Neuron (in vitro differentiated cells): Measurements from ENCODE around the gene CALCOCO1.

ENCODE experiments used
- H2AFZ ChIP-seq: one replicate; pipeline ENCODE4 v1.6.1; 2013; ENCODE audit warnings: low read depth, mild to moderate bottlenecking, inconsistent platforms, low read length, moderate library complexity
- H3K27me3 ChIP-seq: one replicate; pipeline ENCODE4 v1.6.1; 2013; ENCODE audit warnings: low read length; ENCODE audit not compliant: insufficient read depth
- H3K36me3 ChIP-seq: one replicate; pipeline ENCODE4 v1.6.1; 2013; ENCODE audit warnings: low read length; ENCODE audit not compliant: insufficient read depth
- H3K4me1 ChIP-seq: one replicate; pipeline ENCODE4 v1.6.1; 2013; ENCODE audit warnings: low read length; ENCODE audit not compliant: insufficient read depth
- H3K4me3 ChIP-seq: 2 replicates; pipeline ENCODE4 v1.5.1; 2013; ENCODE audit warnings: mild to moderate bottlenecking, low read length, moderate library complexity
- H3K9me3 ChIP-seq: one replicate; pipeline ENCODE4 v1.6.1; 2013; ENCODE audit warnings: low read length

CALCOCO1 gene

DNA sequence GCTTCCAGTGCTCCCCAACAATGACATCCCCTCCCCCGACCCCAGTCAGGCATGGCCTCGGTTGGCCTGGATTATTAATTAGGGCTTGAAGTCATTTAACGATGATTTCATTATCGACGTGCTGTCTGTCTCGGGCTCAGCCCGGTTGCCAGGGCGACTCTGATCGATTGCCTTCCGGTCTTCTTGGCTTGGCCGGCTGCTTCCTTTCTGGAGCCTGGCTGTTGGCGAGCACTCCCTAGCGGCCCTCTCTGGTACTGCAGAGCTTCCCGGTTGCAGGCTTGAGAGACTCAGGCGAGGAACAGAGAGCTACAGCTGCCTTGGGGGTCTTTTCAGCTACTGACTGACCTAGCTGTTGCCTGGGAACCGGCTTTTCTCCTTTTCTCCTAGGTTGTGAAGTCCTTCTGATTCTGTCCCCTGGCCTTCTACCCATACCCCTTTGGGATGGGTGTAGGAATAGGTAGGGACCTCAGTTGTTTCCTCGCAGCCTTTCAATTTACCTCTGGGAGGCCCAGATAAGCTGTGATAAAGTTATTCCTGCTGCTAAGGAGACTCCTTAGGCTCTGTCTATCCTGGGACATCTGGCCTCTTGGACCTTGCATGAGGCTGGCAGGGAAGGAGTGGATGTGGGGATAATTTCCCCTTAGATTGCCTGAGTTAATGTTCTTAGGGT lies 30.0 kb upstream of the CALCOCO1 start:
- Histone ChIP-seq H3K9me3 (peaks cover 5% of the 10 kb centered on the region), H3K4me3 (peak overlapping the region; percentile 18), H2AFZ (no peak overlapping the region), H3K36me3 (no peaks in the 10 kb centered on the region), H3K27me3 (peaks cover 65% of the 10 kb centered on the region), H3K4me1 (peaks cover 4% of the 10 kb centered on the region)

DNA sequence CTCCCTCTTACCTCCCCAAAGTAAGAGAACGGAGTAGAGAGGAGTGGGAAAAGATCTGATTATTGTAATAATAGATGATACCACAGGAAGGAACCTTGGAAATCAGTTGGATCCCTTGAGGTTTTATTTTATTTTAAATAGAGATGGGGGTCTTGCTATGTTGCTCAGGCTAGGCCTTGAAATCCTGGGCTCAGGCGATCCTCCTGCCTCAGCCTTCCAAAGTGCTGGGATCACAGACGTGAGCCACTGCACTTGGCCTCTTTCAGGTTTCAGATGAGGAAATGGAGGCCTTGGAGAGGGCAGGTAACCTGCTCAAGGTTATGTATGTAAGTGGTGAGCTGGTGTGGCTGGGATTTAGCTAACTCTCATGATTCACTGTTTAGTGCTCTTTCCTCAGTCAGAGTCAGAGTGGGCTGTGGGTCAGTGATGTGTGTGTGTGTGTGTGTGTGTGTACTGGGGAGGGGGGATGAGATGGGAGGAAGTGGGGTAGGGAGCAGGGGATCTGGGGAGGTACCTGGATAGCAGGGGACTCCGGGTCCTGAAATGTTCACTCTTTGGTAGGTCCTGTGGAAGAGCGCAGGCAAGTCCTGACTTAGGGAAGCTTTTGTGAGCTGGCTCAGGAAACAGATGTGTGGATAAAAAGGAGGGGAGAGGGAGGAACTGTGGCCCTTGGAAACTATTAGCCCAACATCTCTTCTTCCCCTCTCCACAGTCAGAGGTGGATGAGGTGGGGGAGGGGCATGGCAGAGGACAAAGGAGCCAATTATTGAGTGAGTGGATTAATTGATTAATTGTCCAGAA lies 29.2 kb upstream of the CALCOCO1 start:
- Histone ChIP-seq H3K4me3 (peak overlapping the region; percentile 18), H3K4me1 (peaks cover 7% of the 10 kb centered on the region), H2AFZ (no peak overlapping the region), H3K36me3 (no peaks in the 10 kb centered on the region), H3K27me3 (peaks cover 68% of the 10 kb centered on the region), H3K9me3 (peaks cover 5% of the 10 kb centered on the region)

DNA sequence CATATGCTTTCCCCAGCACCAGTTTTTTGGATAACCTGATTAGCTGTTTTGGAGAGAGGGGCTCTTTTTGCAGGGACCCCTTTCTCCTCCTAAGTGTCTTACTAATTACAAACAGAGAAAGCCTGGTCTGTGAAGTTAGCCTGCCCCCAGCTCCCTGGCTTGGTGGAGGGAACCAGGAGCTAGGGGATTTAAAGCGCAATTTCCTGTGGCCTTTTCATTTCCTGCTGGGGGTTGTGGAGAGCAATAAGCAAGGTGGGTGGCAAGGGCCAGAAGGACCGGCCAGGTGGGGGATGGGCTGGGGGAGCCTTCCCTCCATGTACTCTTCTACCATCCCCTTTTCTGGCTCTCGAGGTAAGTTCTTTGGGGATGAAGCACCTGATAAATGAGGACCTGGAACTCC lies 28.6 kb upstream of the CALCOCO1 start:
- Histone ChIP-seq H3K4me3 (no peak overlapping the region), H3K36me3 (no peaks in the 10 kb centered on the region), H3K4me1 (peaks cover 11% of the 10 kb centered on the region), H3K27me3 (peaks cover 70% of the 10 kb centered on the region), H2AFZ (no peak overlapping the region), H3K9me3 (peaks cover 5% of the 10 kb centered on the region)

DNA sequence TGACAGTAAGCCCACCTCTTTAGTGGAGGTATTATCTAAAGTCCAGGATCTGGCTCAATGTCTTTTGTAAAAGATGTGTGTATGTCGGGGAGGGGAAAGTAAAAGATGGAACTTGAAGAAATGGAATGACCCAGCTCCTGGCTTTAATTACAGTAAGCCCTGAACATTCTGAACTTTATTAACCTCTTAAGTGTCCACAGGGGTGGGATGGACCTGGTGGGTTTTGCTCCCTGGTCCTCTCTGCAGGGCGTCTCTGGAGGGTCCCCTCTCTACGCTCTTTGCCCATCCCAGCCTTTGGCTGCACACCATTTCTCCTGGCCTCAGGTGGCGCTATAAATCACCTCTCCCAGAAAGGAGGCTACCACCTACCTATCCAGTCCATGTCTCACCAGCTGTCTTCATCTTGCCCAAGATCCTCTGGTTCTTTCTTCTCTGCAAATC lies 28.2 kb upstream of the CALCOCO1 start:
- Histone ChIP-seq H3K36me3 (no peaks in the 10 kb centered on the region), H3K27me3 (peaks cover 74% of the 10 kb centered on the region)

DNA sequence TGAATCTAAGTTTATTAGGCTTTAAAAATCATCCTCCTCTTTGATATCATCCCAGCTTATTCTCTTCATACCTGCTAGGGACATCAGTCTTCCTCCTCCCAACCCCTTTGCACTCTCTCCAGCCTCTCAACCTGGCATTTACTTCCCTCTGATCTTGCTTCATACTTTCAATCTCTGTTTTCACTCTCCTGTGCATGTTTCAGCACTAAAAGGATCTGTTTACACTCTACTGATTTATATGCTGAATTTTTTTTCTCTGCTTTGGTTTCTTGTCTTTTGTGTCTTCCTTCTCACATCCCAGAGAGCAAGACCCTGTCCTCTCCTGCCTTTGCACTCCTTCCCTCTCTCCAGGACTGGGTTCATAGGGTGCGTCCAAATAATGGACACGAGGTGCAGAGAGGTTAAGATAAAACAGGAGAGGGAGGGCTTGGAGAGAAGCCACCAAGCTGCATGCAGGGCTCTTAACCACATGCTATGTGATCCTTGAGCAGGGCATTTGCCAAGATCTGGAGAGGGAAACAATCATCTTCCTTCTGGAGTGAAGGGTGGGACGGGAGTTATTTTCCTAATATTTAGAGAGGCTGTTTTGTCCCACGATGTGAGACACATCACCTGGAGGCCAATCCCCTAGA lies 27.5 kb upstream of the CALCOCO1 start:
- Histone ChIP-seq H3K9me3 (peaks cover 5% of the 10 kb centered on the region), H3K27me3 (peaks cover 77% of the 10 kb centered on the region), H3K4me1 (peaks cover 17% of the 10 kb centered on the region), H3K4me3 (no peak overlapping the region), H2AFZ (no peak overlapping the region), H3K36me3 (no peaks in the 10 kb centered on the region)

More for the DNA sequence above, 28.2 kb upstream of the CALCOCO1 start:
- Histone ChIP-seq H3K9me3 (peaks cover 5% of the 10 kb centered on the region), H2AFZ (no peak overlapping the region), H3K4me1 (peaks cover 14% of the 10 kb centered on the region), H3K4me3 (no peak overlapping the region)

DNA sequence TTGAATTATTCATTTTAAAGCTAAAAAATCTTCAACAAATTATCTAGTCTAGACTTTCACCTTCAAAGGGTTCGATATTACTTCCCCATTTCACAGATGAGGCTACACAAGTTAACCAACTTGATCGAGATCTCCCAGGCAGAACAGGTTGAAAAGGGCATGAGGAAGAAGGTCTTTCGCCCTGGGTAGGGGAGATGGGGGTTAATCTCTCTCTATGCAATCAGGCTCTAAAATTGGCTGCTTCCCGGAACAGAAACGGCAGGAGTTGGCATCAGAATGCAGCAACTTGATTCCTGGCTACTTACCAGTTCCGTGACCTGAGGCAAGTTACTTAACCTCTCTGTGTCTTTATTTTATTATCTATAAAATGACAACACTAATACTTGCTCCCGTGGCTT lies 26.9 kb upstream of the CALCOCO1 start:
- Histone ChIP-seq H2AFZ (no peak overlapping the region), H3K9me3 (peaks cover 5% of the 10 kb centered on the region), H3K27me3 (peaks cover 77% of the 10 kb centered on the region), H3K4me3 (no peak overlapping the region), H3K4me1 (peaks cover 17% of the 10 kb centered on the region), H3K36me3 (no peaks in the 10 kb centered on the region)

DNA sequence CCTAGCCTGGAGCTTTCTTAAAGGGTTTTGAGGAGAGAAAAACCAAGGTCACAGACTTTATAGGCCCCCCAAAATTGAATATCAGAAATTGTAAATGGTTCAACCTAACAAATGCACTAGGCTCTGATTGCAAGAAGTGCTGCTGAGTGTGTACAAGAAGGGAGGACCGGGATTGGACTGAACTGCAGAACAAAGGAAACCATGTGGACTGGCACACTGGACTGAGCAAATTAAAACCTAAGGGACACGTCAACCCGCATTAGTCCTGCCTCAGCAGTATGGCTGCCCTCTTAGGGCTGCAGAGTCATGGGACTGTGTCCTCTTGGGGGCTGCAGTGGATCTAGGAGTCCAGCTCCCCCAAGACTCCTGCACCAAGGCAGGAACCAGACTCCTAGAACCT lies 25.4 kb upstream of the CALCOCO1 start:
- no peak overlapping the region for H2AFZ ChIP-seq
- H3K4me3 ChIP-seq, result no peak overlapping the region
- peaks cover 70% of the 10 kb centered on the region for H3K27me3 ChIP-seq
- peaks cover 30% of the 10 kb centered on the region for H3K4me1 ChIP-seq
- peaks cover 5% of the 10 kb centered on the region for H3K9me3 ChIP-seq
- no peaks in the 10 kb centered on the region for H3K36me3 ChIP-seq

DNA sequence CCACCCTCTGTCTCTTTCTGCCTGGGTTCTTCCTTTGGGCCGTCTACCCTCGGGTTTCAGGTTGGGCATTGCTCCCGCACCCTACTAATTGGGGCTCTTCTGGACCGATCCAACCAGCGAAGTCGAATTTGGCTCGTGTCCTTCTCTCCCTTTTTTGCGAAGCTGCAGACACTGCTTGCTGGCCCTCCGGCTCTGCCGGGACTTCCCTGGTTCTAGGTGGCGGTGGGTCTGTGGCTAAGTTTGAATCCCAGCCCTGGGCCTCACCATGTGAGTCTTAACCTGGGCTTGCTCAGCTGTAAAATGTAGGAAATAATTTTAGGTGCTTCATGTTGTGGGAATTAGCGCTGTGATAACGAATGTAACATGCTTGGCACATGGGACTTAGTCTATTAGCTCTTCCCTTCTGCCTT lies 24.9 kb upstream of the CALCOCO1 start:
- no peak overlapping the region for H3K4me3 ChIP-seq
- peak overlapping the region; percentile 27 for H2AFZ ChIP-seq
- peaks cover 34% of the 10 kb centered on the region for H3K4me1 ChIP-seq
- no peaks in the 10 kb centered on the region for H3K36me3 ChIP-seq
- H3K27me3 ChIP-seq, result peaks cover 66% of the 10 kb centered on the region
- peaks cover 5% of the 10 kb centered on the region for H3K9me3 ChIP-seq

DNA sequence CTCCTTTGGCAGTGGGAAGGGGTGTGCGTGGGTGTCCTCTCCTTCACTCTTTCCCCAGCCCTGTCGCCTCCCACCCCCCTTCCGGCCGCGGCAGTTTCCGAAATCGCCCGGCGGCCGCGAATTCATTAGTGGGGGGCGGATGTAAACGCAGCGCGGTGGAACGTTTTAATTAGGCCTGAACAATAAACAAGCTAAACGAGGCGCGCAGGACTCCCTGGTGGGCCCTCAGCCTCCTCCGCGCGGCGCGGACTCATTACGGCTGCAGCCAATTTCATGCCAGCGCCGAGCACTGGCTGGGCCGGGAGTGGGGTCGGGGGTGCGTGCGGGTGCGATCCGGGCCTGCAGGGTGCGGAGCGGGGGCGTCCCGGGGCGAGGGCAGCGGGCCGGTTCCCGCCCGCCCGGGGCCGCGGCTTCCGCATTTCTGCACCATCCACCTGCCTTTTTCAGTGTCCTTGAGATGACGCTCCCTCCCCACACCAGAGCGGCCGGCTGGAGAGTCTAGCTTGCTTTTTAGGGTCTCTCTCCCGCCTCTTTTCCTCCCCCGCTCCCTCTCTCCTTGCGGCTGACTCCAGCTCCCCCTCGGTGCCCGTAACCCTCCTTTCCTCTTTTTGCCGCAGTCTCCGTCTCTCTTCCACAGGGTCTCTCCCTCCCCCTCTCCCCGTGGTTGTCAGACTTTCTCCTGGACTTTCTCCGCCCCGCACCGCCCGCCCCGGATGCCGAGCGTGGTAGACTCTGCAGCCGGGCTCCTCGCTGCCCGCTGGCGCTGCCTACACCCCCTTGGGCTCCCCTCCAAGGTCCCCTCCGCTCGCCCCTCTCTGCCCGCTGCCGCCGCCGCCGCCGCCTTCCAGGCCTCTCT lies 24.3 kb upstream of the CALCOCO1 start, which contains the start of gene CISTR:
Gene CISTR (minus strand): TSS at position 644 of the 856 bp plus-strand sequence.
- Histone ChIP-seq H3K4me1 (peaks cover 35% of the 10 kb centered on the region), H3K4me3 (peak within 1 kb of the TSS; percentile 19), H3K36me3 (no peaks in the 10 kb centered on the region), H3K9me3 (peaks cover 5% of the 10 kb centered on the region), H3K27me3 (peaks cover 66% of the 10 kb centered on the region), H2AFZ (peak within 1 kb of the TSS; percentile 27)

DNA sequence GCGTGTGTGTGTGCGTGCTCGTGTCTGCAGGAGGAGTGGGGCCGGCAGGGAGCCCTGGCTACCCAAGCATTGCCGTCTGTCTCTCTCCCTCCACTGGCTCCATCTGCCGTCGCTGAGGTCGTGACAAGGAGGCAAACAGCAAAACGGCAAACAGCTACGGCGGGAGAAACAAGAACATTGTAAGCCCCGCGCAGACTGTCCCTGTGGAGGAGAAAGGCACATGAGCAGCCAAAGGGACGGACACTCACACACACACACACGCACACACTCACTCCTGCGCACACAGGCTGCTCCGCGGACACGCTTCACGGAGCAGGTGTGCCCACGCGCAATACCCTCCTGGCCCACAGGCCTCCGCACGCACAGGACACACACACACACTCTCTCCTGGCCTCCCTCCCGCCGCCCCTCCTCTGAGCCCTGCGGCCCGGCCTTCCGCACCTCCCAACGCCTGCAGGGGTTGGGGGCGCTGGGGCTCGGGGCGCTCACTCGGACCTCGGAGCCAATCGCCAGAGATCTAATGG lies 23.6 kb upstream of the CALCOCO1 start:
- Histone ChIP-seq H3K4me3 (peak overlapping the region; percentile 19), H3K36me3 (no peaks in the 10 kb centered on the region), H3K9me3 (peaks cover 5% of the 10 kb centered on the region), H3K4me1 (peaks cover 38% of the 10 kb centered on the region), H2AFZ (peak overlapping the region; percentile 27), H3K27me3 (peaks cover 69% of the 10 kb centered on the region)

DNA sequence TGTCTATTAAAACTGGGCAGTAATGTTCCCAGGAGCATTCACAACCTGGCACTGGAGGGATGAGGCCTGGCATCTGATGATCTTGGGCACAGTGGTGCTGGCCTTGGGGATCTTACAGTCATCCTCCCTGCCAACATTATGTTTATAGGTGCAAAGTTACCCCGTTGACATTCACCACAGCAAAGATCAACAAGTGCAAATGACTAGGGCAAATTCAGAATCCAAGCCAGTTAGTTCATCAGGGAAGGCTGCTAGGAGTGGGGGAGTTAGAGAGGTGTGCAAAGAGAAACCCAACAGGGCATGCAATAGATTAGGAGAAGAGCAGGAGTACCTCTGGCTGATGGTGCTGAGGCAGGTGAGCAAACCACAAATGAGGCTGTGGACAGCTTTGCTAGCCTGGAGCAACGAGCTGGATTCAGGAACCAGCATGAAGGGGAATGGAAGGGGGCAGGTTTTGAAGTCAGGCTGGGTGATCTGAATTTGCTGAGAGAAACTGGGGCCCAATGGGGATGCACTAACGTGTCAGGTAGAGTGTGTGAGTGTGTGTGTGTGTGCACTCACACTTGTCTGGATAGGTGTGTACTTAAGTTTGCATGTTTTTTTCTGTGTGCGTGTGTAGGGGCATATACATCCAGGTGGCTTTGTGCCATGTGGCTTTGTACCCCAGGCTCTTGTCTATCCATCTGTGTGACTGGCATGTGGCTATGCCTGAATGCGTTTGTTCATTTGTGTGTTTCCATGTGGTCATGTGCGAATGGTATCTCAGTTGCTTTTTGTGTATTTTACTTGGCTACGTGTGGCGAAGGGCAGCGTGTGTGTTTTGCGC lies 22.9 kb upstream of the CALCOCO1 start:
- peaks cover 38% of the 10 kb centered on the region for H3K4me1 ChIP-seq
- peaks cover 5% of the 10 kb centered on the region for H3K9me3 ChIP-seq
- H3K4me3 ChIP-seq, result peak overlapping the region; percentile 19
- H3K36me3 ChIP-seq, result no peaks in the 10 kb centered on the region
- peaks cover 67% of the 10 kb centered on the region for H3K27me3 ChIP-seq
- H2AFZ ChIP-seq, result no peak overlapping the region
